Stimulated activated CD4-positive, alpha-beta T cell treated with anti-CD3 and anti-CD28 coated beads, Interleukin-4, amount 100 ng/mL, for 1 hour (primary cell): Measurements from ENCODE around the gene RHD.
"Not testable (repeated sequence)": the region's sequence is repeated elsewhere in the genome, so short reads cannot be mapped to it uniquely, and the experiment has no call there.

Source experiments
- DNase-seq: peaks from one replicate; pipeline ENCODE4 v3.0.0-alpha.2; 2020

RHD gene

DNA sequence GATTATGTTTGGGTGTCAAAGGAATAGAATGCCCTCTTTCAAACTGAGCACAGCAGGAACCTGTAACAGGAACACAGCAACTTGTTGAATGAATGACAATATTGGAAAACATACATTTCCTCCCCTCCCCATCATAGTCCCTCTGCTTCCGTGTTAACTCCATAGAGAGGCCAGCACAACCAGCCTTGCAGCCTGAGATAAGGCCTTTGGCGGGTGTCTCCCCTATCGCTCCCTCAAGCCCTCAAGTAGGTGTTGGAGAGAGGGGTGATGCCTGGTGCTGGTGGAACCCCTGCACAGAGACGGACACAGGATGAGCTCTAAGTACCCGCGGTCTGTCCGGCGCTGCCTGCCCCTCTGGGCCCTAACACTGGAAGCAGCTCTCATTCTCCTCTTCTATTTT lies at the start of gene RHD:
Gene RHD (plus strand): TSS at position 272 of the 400 bp plus-strand sequence. CDS start 39 bp downstream, at position 311.
- DNase-seq, result not testable (repeated sequence)

DNA sequence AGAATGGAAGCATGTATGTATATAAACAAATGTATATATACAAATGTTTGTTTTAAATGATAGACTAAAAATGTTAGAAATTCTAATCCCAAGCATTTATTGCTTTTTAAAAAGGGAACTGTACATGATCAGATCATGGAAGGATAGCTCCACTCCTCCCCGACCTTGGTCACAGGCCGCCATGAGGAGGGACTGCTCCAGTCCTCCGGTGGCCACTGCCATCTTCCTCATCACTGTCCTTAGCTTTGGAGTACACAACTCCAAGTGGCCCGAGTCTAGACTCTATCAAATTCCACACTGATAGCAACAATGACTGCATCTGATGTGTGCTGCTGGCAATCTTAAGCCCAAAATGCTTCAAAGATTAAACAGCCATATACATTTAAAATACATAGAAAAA lies 49.7 kb upstream of the RHD start:
- DNase-seq, result no peak

DNA sequence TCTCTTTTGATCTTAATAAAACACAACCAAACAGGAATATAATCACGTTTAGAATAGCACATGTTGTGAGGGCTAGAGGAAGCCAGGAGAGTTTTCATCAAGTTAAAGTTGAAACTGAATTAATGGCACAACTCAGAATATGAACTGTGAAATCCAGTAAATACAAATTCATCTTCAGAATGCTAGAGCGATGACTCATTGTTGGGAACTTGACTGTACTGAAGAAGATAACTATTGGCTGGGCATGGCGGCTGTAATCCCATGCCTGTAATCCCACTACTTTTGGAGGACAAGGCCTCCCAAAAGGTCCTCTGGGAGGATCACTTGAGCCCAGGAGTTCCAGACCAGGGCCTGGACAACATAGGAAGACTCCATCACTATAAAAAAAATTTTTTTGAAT lies 48.8 kb upstream of the RHD start:
- DNase-seq, result no peak

DNA sequence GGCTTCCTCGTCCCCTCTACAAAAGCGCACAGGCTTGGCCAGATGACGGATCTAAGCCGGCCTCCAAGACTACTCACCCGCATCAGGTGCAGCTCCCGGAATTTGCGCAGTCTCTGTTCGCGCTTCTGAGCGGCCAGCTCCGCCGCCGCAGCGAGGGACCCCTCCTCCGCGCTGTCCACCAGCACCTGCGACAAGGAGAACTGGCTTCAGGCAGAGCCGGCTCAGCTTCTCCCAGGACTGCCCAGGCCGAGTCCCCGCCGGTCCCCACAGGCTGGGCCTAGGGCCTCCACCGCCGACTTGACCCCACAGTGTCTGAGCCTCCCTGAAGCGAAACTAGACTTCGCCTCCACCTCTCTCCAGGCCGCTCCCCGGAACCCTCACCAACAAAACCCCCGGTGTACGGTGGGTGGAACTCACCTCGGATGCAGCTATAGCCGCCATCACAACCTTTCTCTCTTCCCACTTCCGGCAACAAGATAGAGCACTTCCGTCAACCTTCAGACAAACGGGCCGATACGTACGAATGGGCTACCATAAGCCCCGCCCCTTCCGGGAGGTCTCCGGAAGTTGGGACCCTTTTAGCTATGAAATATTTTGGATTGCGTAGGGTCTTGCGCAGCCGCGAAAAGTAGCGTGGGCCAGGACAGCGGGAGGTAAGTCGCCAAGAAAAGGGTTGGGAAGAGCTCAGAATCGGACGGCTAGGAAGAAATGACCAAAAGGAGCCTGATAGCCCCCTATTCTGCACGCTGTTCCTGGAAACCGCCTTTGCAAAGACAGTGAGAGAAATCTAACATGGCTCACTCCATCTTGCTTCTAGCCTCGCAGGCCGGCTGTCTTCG lies 40.1 kb upstream of the RHD start, which contains the start of gene SYF2:
Gene SYF2 (minus strand): TSS at position 476 of the 839 bp plus-strand sequence. CDS start 35 bp downstream, at position 441.
- peak; percentile 86 for DNase-seq

DNA sequence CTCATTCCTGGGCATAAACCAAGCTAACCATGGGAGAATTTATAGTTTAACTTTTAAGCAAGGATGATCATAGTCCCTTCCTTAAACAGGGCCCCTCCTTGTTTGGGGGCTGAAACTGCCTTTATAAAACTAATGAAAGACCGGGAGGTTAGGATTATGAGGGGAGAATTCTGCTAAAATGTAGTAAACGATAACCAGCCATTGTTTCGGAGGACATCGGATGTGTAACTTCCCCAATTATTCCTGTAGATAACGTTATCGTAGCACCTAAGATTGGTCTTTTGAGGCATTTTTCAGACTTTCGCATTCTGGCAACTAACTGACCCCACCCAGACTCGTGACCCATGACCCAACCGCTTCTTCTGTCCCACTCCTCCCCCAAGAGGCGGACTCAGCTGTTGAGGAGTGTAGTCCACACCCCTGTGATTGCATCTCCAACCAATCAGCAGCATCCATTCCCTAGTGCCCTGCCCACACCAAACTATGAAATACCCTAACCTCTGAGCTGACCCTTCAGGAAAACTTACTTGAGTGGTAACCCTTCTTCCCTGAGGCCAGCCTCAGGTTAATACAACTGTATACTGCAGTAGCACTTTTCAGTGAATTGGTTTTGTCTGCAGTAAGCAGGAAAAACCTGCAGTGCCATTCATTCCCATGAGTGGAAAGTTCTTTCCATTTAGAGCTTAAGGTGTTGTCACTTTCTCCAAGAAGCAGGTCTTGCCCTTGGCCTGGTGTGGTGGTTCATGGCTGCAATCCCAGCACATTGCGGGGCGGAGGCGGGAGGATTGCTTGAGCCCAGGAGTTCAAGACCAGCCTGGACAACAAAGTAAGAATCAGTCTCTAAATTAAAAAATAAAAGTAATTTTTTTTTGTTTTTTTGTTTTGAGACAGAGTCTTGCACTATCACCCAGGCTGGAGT lies 39.2 kb upstream of the RHD start:
- DNase-seq, result peak; percentile 41

DNA sequence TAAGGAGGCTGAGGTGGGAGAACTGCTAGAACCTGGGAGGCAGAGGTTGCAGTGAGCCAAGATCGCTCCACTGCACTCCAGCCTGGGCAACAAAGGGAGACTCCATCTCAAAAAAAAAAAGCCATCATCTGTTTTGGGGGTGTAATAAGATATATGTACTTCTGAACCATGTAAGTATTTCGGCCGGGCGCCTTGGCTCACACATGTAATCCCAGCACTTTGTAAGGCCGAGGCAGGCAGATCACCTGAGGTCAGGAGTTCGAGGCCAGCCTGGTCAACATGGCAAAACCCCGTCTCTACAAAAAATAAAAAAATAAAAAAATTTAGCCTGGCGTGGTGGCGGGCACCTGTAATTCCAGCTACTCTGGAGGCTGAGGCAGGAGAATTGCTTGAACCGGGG lies 36.9 kb upstream of the RHD start:
- not testable (repeated sequence) for DNase-seq

DNA sequence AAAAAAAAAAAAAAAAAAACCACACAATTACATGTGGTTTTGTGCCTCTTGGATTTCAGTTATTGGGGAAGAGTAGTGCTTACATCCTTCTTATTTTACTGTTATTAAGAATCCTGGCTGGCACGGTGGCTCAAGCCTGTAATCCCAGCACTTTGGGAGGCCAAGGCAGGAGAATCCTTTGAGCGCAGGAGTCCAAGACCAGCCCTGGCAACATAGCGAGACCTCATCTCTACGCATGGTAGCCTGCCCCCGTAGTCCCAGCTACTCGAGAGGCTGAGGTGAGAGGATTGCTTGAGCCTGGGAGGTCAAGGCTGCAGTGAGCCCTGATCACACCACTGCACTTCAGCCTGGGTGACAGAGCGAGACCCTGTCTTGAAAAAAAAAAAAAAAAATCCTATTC lies 36.0 kb upstream of the RHD start:
- not testable (repeated sequence) for DNase-seq

DNA sequence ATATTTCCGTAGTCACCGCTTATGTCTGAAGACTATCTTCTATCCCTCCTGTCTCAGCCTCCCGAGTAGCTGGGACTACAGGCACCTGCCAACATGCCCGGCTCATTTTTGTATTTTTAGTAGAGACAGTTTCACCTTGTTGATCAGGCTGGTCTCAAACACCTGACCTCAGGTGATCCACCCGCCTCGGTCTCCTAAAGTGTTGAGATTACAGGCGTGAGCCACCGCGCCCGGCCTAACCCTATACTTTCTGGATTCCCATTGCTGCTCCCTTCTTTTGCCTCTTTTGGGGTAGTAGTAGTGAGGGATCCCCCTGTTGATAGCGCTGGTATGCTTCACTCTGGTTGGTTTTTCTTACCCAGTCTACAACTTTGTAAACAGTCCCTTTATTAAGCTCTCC lies 34.3 kb upstream of the RHD start:
- DNase-seq, result no peak

DNA sequence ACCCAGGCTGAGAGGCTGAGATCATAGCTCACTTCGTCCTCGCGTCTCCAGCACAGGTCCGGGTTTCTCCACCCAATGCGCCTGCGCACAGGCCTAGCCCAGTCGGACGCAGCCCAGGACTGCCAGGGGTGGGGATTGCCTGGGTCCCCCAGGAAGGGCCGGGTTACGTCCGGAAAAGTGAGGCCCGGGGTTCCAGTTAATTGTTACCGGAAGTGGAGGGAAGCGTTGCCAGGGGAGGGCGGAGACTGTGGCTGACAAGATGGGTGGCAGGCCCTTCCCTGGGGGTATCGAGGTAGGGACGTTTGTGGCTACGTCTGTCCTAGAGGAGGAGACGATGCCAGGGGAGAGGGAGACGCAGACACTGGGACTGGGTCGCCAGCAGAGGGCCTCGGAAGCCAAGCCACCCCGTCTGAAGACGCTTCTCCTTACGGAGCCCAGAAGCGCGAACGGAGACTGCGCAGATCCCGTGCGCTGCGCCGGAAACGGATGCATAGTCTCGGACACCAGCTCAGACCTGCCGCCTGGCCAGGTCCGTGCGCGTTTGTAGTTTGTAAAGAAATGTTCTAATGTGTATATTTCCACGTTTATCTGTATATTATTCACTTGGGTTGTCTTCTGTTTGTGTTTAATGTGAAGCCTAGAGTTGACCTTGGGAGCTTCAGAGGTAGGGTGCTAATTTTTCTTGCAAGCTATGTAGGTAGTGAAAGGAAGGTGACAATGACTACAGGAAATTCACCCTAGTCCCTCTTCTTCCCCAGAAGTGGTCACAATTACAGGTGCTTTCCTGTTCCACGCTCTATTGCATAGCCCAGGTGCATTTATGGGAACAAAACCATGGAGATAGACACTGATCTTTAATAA lies 32.4 kb upstream of the RHD start:
- peak; percentile 84 for DNase-seq

DNA sequence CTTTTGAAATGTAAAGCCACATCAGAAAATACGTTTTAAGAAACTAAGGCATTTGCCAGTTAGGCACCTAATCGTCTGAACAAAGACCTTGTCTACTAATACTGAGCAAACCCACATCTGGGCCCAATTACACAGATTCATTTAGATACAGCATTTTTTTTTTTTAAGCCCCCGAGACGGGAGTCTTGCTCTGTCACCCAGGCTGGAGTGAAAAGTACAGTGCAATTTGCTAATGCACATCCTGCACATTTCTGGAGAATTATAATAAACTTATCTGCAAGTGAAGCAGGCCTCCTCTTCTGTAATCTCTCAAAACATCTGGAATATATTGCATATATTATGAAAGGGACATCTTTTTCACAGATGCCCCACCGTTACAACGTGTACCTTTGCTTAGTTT lies 28.4 kb upstream of the RHD start:
- DNase-seq, result no peak

DNA sequence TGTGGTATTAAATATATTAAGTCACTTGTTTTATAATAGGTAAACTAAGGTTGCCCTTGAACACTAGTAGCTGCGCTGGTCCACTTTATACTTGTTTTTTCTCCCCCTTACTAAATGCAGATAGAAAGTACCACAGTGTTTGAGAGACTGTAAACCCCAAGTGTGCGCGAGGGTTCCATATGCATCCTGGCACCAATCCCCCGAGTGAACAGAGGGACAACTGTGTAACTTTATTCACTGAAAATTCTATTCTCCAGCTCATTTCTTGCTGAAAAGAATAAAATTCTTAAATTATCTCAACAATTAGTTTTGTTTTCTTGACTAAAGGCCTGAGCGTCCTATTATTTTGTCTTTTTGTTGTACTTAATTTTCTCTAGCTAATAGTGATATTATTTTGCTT lies 26.9 kb upstream of the RHD start:
- DNase-seq, result no peak

DNA sequence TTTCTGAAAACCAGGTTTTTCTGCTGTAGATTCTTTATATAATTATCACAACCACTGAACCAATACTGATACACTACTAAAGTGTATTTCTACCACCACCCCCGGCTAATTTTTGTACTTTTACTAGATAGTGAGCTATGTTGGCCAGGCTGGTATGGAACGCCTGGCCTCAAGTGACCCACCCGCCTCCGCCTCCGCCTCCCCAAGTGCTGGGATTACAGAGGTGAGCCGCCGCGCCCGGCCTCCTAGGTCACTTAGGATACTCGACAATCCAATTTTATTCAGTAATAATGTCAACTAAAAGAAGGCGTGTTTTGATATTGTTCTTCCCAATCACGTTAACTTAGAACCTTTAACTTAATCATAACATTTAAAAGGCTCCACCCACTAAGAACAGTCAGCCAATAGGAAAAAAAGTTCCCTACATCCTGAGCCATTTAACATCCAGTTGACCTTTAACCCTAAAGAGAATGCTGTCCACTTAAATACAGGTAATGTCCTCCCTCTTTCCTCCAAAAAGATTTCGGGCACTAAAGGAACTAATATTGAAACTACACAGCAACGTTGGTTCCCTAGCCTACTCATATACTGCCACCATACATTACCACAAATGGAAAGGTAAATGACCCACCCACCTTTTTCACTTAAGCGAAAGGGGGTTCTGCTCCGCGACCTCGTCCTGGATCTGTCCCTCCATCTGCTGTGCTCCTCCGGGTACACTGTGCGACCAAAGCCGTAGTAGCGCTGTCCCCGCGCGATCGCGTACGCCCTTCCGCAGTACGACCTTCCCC lies 26.3 kb upstream of the RHD start:
- DNase-seq, result no peak

DNA sequence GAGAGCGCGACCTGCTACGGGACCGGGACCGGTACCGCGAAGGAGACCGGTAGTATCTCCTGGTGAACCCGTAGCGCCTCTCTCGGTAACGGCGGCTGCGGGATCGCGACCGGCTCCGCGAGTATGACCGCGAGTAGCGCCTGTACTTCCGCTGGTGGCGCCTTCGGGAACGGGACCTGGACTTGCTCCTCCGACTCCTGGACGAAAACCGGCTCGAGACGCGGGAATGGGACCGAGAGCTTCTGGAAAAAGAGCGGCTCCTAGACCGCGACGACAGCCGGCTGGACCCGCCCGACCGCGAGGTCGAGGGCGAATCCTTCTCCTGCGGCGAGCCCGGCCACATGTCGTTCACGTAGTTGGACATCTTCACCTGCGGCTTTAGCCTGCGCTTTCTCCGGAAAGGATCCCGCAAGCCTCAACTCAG lies 25.7 kb upstream of the RHD start:
- peak; percentile 32 for DNase-seq

DNA sequence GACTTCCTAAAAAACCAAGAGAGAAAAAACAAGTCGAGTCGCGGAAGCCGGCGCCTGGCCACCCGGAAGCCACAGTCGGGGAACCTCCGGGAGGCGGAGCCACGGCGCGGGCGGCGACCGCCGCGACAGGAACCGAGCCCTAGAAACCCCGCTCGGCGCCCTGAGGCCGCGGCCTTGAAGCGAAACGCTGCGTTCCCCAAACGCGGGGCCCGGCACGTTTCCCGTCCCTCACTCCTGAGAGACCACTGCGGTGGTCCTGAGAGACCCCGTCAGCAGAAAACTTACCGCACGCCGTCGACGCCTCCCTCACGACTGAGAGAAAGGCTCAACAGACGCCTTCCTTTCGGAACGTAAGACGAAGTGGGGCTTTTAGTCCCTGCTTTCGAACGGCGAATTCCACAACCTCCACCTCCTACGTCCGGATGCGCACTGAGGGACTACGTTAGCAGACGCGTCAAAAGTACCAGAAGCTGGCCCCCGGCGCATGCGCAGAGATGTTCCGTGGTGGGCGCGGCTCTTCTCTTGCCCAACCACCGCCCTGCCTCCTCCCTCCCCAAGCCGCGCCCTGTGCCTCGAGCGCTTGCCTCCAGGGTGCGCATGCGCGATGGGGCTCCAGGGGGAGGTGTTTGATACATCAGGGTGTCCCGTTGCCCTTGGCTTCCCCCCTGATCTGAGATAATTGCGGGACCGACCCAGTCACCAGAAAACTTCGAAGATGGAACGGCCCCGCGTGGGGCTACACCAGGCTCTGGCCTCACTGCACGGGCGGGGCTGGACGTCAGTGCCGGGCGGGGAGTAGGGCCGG lies 25.1 kb upstream of the RHD start, which contains the start of gene RSRP1:
Gene RSRP1 (minus strand): TSS at position 431 of the 805 bp plus-strand sequence. CDS start 491 bp downstream, outside the sequence.
- peak; percentile 100 for DNase-seq

DNA sequence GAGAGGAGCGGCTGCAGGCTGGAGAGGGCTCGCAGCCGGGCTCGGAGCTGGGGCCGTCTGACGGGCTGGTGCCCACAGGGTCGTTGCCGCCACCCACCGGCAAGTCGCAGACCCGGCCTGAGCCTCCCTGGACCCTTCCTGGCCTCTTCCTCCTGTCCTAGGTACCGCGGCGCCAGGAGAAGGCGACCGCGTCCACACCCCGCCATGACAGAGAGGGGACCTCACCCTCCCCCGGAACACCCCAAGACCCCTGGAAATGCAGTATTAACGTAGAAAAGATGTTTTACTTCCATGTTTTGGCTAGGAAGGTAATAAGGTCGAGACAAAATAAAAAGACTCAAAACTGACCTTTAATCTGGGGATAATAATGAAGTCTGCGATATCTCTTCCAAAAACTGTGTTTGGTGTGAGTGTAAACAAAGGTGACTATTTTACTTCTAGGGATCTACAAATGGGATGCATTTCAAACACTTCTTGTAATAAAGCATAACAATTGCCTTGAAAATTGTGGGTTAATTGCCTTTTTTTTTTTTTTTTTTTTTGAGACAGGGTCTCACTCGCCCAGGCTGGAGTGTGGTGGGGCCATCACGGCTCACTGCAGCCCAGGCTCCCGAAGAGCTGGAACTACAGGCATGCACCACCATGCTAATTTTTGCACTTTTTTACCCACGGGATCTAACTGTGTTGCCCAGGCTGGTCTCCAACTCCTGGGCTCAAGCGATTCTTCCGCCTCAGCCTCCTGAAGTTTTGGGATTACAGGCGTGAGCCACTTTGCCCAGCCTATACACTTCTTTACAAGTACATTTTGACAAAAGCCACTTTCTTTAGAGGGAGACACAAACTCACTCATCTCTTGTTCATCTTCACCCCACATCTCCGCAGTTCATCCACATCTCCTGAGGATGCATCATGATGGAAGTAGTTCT lies 24.2 kb upstream of the RHD start:
- no peak for DNase-seq

DNA sequence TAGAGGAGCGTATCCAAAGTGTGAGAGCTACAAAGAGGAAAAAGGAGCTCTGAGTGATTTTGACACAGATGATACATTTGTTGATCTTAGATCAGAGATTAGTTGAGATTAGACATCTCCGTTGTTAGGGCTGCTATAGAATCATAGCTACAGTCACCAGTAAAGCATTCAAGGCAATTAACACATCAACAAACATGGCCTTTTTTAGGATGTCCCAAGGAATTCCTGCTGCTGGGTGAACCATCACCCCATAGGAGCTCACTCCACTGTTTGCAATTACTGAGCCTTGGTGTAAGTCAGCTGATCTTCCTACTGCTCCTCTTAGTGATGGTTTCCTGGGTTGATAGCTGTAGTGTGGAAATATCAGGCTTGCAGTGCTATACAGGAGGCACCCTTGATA lies 18.4 kb upstream of the RHD start:
- no peak for DNase-seq

DNA sequence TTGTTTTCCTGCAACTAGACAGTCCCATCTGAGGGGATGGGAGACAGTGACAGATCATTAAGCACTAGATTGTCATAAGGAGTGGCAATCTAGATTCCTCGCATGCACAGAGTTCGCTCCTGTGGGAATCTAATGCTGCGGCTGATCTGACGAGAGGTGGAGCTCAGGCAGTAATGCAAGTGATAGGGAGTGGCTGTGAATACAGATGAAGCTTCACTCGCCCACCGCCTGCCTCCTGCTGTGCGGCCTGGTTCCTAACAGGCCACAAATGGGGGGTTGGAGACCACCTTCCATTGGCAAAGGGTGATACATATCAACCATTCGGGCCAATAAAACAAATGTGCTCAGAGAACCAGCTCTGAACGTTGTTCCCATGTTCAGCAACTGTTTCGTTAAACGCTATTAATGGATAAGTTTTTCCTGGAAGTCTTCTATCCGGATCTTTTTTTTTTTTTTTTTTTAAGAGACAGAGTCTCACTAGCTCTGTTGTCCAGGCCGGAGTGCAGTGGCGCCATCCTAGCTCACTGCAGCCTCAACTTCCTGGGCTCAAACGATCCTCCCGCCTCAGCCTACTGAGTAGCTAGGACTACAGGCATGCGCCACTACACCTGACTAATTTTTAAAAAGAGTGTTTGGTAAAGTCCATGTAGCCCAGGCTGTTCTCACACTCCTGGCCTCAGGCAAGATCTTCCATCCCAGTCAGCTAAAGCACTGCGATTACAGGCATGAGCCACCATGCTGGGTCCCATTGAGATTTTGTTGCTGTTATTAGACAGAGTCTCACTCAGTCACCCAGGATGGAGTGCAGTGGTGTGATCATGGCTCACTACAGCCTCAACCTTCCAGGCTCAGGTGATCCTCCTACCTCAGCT lies 16.4 kb upstream of the RHD start:
- DNase-seq, result no peak

DNA sequence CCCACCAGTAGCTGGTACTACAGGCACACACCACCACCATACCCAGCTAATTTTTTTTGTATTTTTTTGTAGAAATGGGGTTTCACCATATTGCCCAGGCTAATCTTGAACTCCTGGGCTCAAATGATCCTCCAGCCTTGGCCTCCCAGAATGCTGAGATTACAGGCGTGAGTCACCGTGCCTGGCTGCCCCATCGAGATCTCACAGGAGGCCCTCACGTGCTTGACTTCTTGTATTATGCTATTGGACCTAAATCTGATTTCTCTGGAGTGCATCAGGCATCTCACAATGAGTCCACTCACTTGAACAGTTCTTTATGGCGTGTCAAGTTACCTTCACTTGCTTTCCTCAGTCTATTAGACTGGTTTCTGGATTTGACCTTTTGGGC lies 15.7 kb upstream of the RHD start:
- DNase-seq, result no peak

DNA sequence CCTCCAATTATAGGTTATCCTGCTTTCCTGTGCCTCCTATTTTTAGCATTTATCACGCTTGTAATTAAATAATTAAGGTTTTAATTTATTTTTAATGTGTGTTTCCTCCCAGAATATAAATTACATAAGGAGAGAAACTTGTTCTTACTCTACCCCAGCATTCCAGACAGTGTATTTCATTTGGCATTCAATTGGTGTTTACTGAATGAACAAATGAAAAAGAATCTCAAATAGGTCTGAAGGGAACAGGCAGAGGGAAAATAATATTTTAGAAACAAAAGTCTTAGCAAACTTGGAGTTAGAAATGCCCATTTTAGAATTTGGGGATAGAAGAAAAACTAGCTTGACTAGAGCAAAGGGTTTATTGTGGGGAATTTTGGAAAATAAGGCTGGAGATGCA lies 15.1 kb upstream of the RHD start:
- no peak for DNase-seq
